Measurements from ENCODE around the gene GOLGA3.

Gene GOLGA3

DNA sequence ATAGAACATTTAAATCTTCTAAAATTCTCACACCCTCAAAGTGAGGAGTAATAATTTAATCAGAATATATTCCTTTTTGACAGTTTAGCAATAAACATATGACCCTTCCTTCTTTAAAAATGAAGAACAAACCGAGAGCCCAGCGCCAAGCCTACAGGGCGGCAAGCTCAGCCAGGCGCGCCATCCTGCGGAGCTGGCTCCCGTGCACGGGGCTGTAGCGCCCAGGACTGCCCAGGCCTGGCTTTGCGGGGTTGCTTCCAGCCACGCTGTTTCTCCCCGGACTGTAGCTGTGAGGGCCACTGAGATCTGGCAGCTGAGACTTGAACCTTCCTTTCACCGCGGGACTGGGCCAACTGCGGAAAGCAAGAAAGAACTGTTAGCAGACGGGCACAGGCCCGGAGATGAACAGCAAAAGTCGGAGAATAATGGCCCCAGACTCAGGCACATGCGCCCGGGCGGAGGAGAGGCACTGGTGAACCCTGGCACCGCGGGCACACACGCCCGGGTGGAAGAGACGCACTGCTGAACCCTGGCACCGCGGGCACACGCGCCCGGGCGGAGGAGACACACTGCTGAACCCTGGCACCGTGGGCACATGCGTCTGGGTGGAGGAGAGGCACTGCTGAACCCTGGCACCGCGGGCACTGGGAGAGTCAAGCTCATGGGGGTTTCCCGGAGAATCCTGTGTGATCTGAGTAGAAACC is 101.4 kb downstream of the GOLGA3 start:
- TF ChIP-seq TCF12 (IDR thresholded peaks at IDR 0.05; ENCODE audit: low read depth) (no peak), CREB1 (IDR thresholded peaks at IDR 0.05; ENCODE audit: low read depth) (no peak)
- TF ChIP-seq, protein P1, sequence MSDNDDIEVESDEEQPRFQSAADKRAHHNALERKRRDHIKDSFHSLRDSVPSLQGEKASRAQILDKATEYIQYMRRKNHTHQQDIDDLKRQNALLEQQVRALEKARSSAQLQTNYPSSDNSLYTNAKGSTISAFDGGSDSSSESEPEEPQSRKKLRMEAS (IDR thresholded peaks at IDR 0.05) = no peak

DNA sequence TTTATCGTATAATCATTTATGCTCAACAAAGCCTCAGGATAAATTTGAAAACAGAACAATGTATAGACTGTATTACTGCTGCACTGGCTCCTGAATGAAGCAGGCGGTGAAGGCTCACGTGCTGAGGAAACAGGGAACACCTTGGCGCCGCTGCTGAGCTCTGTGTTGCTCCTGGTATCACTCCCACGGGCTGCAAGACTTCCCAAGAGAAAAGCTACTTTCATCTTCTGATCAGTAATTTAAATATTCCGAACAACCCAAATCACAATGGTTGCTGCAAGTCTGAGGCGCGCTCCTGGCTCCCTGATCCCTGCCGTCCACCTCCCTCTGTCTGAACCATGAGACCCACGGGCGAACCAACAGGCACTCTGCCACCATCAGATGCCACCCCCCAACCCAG is 102.3 kb downstream of the GOLGA3 start:
- TF ChIP-seq EP300 (IDR thresholded peaks at IDR 0.05; ENCODE audit: borderline replicate concordance) = no peak
- TF ChIP-seq, protein P1 (IDR thresholded peaks at IDR 0.05) = no peak
- TF ChIP-seq YY1 (IDR thresholded peaks at IDR 0.05; ENCODE audit: low read depth) = no peak
- no peak for TF ChIP-seq FOXM1 (IDR thresholded peaks at IDR 0.05; ENCODE audit: borderline replicate concordance, low read depth)
- TF ChIP-seq TEAD4 (IDR thresholded peaks at IDR 0.05) = no peak
- no peak for TF ChIP-seq ZBTB7A (IDR thresholded peaks at IDR 0.05; ENCODE audit: low read depth)
- TF ChIP-seq, protein P2, sequence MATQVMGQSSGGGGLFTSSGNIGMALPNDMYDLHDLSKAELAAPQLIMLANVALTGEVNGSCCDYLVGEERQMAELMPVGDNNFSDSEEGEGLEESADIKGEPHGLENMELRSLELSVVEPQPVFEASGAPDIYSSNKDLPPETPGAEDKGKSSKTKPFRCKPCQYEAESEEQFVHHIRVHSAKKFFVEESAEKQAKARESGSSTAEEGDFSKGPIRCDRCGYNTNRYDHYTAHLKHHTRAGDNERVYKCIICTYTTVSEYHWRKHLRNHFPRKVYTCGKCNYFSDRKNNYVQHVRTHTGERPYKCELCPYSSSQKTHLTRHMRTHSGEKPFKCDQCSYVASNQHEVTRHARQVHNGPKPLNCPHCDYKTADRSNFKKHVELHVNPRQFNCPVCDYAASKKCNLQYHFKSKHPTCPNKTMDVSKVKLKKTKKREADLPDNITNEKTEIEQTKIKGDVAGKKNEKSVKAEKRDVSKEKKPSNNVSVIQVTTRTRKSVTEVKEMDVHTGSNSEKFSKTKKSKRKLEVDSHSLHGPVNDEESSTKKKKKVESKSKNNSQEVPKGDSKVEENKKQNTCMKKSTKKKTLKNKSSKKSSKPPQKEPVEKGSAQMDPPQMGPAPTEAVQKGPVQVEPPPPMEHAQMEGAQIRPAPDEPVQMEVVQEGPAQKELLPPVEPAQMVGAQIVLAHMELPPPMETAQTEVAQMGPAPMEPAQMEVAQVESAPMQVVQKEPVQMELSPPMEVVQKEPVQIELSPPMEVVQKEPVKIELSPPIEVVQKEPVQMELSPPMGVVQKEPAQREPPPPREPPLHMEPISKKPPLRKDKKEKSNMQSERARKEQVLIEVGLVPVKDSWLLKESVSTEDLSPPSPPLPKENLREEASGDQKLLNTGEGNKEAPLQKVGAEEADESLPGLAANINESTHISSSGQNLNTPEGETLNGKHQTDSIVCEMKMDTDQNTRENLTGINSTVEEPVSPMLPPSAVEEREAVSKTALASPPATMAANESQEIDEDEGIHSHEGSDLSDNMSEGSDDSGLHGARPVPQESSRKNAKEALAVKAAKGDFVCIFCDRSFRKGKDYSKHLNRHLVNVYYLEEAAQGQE (IDR thresholded peaks at IDR 0.05; ENCODE audit: low read depth) = no peak
- no peak for TF ChIP-seq TAF1 (IDR thresholded peaks at IDR 0.05; ENCODE audit: low read depth)
- no peak for TF ChIP-seq NFIC (IDR thresholded peaks at IDR 0.05)
- TF ChIP-seq CREB1 (IDR thresholded peaks at IDR 0.05; ENCODE audit: low read depth) = no peak
- no peak for TF ChIP-seq TCF12 (IDR thresholded peaks at IDR 0.05; ENCODE audit: low read depth)
- TF ChIP-seq, protein P3, sequence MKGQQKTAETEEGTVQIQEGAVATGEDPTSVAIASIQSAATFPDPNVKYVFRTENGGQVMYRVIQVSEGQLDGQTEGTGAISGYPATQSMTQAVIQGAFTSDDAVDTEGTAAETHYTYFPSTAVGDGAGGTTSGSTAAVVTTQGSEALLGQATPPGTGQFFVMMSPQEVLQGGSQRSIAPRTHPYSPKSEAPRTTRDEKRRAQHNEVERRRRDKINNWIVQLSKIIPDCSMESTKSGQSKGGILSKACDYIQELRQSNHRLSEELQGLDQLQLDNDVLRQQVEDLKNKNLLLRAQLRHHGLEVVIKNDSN (IDR thresholded peaks at IDR 0.05) = no peak
- TF ChIP-seq EGR1 (IDR thresholded peaks at IDR 0.05) = no peak

DNA sequence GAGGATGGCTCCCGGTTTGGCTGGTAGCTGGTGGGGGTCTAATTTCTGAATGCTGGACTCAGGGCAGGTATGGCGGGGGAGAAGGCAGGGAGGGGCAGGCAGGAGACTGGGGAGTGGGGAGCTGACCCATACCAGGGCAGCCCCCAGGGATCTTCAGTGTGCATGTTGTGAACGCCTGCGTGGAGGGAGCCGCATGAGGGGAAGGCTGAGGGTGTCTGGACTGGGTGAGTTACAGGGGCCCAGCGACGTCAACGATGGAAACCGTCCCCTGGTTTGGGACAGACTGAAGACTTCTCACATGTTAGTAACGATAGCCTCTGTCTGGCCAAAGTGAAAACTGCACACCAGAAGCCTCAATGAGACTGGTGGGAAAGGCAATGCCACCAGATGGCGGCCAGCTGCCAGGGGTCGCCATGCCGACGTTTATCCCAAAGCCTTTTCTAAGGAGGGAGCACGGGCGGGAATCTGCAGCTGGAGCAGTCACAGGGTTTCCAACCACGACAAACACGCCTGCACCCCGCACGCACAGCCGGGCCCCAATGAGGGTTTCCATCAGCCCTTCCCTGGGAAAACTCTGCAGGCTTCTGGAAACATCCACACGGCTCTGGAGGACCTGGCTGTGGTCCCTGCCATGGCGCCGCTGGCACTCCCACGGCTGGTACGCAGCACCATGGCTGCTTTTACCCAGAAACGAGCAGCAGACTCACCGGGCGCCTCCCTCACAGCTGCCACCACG is 104.0 kb downstream of the GOLGA3 start:
- TF ChIP-seq TEAD4 (IDR thresholded peaks at IDR 0.05) = no peak
- no peak for TF ChIP-seq YY1 (IDR thresholded peaks at IDR 0.05; ENCODE audit: low read depth)
- no peak for TF ChIP-seq FOXM1 (IDR thresholded peaks at IDR 0.05; ENCODE audit: borderline replicate concordance, low read depth)

DNA sequence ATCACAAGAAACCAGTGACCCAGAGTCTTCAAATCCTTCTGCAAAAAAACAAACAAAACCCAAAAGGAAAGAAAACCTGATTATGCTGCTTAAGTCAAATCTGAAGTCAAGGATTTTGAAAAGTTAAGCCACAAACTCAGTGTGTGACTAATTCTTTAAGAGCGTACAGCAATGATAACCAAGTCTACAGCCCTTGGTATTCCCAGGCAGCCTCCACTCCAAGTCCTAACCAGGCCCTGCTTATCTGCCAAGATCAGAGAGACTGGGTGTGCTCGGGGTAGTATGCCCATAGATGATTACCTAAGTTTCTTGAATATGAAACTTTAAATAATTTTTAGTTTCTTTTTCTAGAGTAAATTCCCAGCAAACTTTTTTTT is 104.9 kb downstream of the GOLGA3 start:
- TF ChIP-seq, protein P2 (IDR thresholded peaks at IDR 0.05; ENCODE audit: low read depth) = no peak
- no peak for TF ChIP-seq CEBPB (IDR thresholded peaks at IDR 0.05)
- no peak for TF ChIP-seq ZBTB7A (IDR thresholded peaks at IDR 0.05; ENCODE audit: low read depth)
- TF ChIP-seq EGR1 (IDR thresholded peaks at IDR 0.05) = no peak
- no peak for TF ChIP-seq TEAD4 (IDR thresholded peaks at IDR 0.05)
- TF ChIP-seq TCF12 (IDR thresholded peaks at IDR 0.05; ENCODE audit: low read depth) = no peak
- no peak for TF ChIP-seq YY1 (IDR thresholded peaks at IDR 0.05; ENCODE audit: low read depth)
- no peak for TF ChIP-seq CREB1 (IDR thresholded peaks at IDR 0.05; ENCODE audit: low read depth)
- no peak for TF ChIP-seq FOXM1 (IDR thresholded peaks at IDR 0.05; ENCODE audit: borderline replicate concordance, low read depth)
- TF ChIP-seq, protein P1 (IDR thresholded peaks at IDR 0.05) = no peak
- TF ChIP-seq, protein P3 (IDR thresholded peaks at IDR 0.05) = no peak
- no peak for TF ChIP-seq EP300 (IDR thresholded peaks at IDR 0.05; ENCODE audit: borderline replicate concordance)
- TF ChIP-seq RAD21 (IDR thresholded peaks at IDR 0.05; ENCODE audit: low read depth) = no peak
- TF ChIP-seq NFIC (IDR thresholded peaks at IDR 0.05) = no peak
- TF ChIP-seq TAF1 (IDR thresholded peaks at IDR 0.05; ENCODE audit: low read depth) = no peak

DNA sequence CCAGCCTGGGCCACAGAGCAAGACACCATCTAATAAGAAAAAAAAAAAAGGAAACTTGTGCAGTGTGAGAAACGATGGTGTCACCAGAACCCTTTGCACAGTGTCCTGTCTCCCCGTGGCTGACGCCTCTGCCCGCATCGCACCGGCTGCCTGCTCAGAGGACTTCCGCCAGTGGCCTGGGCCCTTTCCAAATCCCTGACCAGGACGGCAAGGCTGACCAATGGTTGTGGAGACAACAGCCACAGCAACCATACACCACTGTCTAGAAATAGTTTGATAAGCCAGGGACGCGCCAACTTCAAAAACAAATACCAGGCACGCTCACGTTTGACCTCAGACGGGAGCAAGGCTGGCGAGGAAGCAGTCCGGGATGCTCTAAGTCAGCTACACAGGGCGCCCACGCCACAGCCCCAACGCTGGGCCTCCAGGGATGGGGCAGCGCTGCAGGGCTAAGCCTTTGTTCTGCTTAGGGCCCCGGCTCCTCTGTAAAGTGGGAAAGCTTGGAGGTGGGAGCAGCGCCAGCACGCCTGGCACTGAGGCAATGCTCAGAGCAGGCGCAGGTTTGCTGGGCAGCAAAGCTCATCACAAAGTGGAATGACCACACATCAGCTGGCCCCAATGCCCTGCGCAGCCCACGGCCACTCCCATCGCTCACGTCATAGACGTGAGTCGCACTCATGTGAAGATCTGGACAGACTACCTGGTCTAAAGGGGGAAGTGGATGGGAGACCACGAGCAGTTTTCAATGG is 105.5 kb downstream of the GOLGA3 start:
- TF ChIP-seq CREB1 (IDR thresholded peaks at IDR 0.05; ENCODE audit: low read depth) = no peak
- no peak for TF ChIP-seq RAD21 (IDR thresholded peaks at IDR 0.05; ENCODE audit: low read depth)
